GM19324 (cell line): Measurements from ENCODE around the gene CHIT1.

Experiments
- ATAC-seq: cut with Tn5 transposase; IDR thresholded peaks from one replicate; pipeline ENCODE4 v1.9.1; 2021; ENCODE audit warnings: mild to moderate bottlenecking, moderate library complexity; ENCODE audit not compliant: unreplicated experiment, low FRiP score

Gene CHIT1

DNA sequence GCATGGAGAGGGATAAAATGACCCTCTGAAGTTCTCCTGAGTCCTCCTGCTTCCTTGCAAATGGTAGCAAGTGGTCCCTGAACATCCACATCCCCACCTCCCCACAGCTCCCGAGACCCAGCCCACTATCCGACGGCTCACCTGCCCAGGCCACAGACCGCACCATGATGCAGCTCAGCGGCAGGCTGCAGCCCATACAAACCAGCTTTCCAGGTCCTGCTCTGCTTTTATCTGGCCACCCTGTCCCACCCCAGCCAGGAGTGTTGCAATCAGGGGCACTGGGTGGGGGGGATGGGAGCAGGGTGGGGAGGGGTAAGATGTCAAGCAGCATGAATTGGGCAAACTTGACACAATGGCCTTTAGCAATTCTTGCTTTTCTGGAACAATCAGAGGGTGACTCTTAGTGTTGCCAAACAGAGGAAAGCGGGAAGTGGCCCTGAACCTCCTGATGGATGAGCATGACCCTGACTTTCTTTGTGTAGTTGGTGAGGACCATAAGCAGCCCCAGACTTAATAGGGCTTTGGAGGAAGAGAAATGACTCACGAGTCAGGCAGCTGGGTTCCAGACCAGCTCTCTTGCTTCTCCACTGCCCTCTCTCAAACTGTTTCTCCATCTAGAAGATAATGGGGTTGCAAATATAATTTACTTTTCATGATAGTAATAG, at the start of gene CHIT1:
CHIT1 (minus strand) TSS at position 203 of the 665 bp plus-strand sequence; CDS start at position 166, 37 bp downstream.
- no peak for ATAC-seq

DNA sequence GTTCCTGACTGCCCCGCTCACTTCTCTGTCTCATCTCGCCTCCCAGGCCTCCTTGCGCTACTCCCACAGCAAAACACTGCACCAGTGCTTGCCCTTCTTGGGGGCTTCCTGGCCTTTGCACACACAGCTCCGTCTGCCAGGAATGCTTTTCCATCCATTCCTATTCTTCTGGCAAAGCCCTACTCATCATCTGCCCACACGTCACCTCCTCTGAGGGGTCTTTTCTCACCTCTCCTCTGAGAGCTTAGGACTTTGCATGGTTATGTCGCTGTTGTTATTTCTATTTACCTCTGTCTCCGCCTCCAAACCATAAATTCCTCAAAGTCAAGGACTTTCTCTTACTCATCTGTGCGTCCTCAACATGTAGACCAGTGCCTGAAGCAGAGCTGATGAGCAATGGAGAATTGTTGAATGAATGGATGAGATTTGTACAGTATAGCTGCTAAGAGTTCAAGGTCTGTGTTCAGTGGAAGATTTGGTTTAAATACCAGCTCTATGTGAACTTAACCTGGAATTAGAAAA, 49.5 kb upstream of the CHIT1 start:
- no peak for ATAC-seq

DNA sequence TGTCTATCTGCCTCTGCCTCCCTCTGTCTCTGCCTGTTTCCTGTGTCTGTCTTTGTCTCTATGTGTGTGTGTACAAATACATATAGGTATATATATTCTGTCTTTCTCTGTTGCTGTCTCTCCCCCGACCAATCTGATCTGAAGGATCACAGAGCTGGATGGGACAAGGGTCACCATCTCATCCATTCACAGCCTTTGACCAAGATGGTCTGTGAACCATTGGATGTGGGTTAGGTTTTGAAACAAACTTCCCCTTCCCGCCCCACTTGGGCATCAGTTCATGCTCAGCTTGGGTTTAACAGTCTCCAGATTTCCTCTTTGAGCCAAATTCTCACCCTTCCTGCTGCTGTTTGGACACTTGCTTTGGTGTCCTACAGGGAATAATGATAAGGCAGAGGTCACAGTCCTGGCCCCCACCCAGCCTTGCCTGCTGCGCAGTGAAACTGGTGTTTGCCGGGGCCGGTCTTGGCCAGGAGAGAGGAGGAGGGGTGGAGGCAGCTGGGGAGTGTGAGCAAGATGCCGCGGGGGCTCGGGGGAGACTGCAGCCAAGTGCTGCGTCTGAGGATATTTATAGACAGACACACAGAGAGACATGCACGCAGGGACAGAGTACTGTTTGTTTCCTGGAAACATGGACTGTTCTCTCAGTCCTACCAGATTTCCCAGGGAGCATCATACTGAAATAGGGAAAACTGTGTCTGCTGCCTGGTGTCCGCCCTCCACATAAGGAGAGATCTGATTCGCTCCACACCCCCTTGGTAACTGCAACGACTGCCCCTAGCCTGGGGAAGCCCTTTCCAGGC, 48.8 kb upstream of the CHIT1 start:
- ATAC-seq = no peak

DNA sequence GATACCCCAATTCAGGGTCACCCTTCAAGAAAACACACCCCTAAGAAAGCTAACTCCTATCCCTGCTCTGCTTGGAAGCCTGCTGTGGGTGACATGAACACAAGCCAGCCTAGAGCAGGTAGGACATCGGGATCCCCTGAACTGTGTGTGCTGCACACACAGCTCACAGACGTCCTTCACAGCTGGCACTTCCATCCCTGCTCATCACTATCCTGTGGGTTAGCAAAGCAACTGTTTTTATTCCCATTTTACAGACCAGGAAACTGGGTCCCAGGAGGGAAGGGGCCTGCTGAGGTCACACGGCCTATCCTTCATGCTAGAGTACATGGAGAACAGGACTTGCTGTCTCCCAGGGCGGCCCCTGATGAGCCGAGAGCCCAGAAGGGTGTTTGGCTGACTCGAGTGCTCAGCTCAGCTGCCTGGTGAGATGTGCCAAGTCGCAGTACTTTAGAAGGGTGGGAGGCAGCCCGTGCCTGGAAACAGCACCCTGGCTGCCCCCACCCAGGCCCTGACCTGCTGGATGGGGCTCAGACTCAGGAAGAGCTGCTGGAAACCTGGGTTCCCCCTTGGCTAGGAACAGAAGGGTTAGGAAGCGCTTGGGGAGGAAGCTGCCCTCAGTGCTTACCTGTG, 47.6 kb upstream of the CHIT1 start:
- no peak for ATAC-seq

DNA sequence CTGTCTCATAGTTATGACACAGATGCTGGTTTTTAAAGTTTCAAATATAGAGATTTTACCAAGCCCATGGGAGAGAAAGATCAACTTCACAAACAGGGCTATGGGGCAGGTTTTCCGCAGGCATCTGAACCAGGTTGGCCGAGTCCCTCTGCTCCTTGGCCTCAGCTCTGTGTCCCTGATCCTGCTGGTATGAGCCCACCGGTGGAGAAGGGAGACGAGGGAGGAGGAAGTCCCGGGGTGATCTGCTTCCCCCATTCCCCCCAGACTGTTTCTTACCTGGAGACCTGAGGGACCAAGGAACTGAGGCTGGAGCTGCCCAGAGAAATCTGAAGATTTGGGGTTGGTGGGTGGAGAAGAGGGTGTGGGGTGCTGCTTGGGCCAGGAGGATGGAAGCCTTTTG, 46.9 kb upstream of the CHIT1 start:
- no peak for ATAC-seq

DNA sequence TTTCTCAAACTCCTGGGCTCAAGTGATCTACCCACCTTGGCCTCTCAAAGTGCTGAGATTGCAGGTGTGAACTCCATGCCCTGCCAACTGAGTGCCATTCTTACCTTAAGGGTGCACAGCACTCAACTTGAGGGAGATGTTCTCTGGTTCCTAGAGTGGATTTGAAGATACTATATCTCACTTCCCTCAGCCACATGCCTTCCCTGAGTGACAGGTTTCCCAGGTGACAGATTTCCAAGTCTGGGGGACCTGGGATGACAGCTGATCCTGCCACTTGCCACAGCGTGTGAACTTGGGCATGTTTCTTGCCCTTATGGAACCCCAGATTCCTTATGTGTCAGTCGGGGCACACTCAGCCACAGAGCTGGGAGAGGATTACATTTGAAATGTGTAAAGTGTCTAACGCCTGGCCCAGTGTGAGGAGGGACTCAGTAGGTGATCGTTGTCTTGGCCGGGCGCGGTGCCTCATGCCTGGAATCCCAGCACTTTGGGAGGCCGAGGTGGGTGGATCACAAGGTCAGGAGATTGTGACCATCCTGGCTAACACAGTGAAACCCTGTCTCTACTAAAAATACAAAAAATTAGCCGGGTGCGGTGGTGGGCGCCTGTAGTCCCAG, 46.3 kb upstream of the CHIT1 start:
- no peak for ATAC-seq

DNA sequence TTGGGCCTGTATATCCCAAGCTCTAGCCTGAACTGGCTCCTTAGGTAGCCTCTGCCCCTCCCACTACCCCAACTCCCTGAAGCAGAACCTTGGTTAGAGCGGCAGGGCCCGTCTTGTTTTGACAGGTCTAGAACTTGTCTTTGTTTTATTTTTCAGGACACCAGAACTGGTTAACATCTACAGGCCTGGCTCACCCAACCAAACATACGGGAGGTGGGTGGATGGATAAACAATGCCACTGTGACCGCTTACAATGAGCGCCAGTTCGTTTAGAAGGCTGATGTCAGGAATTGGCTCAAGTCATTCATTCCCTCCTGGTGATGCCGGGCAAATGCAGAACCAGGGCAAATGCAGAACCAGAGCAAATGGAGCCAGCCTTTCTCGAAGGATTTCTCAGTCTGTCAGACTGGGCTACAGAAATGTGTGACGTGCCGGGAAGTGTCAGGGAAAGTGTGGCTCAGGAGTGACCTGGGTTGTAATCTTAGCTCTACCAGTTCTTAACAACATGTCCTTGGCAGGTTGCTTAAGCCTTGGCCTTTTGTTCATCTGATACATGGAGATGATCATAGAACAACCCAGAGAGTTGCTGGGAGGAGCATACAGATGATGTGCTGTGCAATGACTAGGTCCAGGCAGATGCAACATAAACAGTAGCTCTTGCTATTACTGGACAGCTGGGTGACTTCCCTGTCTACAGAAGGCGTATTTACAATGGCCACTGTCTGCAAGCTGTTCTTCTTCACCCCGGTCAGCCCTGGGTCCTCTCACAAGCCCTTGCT, 45.3 kb upstream of the CHIT1 start:
- ATAC-seq = no peak

DNA sequence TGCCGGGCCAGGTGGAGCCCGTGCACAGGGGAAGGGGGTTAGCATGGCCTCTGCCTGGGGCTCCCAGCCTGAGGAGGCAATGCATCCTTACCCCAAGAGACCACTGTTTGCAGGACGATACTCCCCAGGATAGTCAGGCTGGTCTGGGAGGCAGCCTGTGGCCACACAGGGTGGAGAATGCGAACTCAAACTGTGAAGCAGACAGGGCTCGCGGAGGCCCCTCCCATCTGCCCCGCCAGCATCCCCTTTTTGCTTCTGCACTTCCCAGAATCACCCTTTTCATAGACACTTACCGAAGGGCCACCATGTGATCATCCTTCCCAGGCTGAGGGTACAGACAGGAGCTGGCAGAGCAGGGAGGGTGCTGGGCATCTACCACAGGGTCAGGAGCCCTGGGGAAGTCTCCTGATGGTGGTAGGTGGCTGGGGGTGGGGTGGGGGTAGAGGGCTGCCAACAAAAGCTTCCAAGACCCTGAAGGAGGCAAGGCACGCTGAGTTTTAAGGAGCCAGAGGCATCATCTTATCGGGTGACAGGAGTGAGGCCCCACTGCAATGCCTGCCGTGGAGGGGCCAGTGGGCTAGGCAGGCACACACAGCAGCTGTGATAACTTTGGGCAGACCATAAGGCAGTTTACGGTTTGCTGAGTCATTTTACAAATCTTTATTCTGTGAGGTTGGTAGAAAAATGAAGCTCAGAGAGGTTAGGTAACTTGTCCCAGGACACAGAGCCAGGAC, 44.6 kb upstream of the CHIT1 start:
- ATAC-seq = peak; percentile 27

DNA sequence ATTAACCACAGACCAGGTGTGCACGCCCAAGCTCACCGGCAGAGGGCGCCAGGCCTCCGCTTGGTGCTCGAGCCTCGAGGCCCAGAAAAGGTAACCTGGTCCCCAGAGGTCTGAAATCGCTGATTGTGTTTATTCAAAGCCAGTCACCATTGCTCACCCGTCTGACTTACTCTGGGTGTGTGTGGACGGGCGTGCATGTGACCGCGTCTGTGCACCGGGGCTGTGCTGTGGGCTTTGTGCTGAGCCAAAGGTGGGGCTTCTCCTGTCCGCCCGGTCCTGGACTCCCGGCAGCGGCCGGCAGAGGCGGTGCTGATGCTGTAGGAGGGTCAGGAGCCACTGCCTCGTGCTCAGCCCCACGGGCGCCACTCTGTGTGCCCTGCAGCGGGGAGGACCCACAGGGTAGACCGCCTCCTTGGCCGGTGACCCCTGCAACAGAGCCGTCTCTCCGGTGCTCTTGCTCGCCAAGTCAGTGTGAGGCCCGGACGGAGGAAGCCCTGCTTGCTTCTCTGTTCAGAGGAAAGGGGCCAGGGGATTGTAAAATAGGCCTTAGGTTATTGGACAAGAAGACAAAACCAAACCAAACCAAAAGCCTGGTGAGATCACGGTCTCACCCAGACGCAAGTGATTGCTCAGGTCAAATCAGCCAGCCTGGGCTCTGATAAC, 43.9 kb upstream of the CHIT1 start:
- peak; percentile 58 for ATAC-seq

DNA sequence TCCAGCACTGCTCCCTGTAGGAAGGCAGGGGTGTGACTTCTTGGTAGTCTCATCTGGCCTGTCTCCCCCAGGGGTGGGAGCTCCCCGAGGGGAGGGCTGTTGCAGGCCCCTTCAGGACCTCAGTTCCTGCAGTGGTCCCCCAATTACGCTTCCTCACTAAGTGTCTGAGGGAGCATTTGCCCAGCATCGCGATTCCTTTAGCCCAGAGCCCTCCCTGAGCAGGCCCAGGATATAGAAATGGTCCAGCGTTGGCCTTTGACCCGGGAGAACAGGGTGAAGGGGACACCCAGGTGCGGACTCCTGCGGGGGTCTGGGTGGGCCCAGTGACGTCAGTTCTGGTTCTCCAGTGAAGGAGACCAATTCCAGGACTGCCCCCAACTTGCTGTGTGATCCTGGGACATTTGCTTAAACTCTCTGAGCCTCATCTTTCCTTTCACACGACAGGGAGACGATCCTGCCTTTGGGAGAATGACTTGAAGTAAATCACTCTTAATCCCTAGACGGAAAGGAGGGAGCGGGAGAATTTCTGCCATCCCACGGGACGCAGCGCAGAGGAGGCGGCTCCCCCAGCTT, 43.2 kb upstream of the CHIT1 start:
- ATAC-seq = no peak

DNA sequence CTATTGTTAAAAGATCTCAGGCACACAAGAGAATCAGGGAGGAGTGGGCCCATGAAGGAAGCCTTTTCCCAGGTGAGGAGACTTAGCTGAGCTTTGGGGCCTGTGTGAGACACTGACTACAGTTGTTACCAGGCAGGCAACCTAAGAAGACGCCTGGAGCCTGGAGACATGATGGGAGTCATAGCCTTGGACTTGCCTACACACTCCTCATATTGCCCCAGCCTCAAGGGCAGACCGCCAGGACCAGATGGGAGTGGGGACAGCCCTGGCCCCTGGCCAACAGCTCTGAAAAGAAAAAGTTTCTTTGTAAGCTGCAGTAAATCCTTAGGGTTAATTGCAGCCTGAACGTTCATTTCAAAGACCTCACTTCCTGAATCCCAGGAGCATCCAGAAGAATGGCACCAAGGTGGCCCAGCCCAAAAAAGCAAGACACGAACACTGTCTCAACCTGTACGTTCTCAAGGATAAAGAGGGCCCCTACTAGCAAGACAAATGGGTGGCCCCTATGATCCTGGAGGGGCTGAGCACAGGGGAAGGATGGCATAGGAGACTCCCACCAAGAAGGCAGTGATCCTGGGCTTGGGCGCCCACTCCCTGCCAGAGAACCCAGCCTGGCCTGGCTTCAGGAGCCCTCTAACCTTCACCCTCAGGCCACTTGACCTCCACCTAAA, 42.6 kb upstream of the CHIT1 start:
- ATAC-seq = no peak

DNA sequence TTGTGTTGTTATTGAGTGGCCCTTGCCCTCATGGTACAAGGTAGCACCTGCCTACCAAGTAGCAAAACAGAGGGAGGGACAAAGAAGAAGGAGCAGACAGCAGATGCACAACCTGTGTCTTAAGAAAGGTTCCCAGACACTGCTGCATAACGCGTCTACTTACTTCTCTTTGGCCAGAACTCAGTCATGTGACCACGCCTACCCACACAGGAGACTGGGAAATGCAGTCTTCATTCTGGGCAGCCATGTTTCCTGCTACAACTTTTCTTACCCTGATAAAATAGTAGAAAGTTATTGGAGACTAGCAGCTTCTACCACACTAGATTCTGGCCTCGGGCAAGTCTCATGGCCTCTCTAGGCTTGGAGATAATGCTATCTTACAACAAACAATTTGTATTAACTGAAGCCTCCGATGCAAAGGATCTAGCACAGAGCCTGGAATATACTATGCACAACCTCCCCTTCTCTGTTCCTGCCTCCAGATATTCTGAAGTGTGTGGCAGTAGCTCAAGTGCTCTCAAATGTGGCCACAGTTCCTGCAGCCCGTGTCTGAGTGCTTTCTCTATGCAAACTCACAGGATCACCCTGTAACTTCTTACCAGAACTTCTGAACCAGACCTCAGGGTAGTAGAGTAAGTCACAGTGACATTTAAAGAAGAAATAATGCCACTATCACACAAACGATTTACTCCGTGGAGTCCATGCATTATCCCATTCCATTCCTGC, 41.7 kb upstream of the CHIT1 start:
- ATAC-seq = no peak

DNA sequence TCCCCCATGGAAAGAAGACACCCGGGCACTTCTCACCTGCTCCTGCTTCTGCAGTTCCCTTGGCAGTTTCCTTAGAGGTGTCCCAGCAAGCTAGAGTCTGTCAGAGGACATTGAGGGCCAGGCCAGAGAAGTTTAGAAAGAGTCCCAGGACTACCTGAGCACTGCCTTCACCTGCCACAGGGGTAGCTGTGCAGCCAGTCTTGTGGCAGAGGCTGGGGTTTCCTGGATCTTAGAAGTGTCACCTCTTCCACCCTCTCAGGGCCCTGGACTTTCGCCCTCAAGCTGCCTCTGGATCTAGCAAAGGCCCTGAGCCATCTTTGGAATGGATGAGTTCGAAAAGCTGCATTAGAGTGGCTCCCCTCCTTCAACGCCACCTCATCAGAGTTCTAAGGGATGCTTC, 41.0 kb upstream of the CHIT1 start:
- ATAC-seq = no peak

DNA sequence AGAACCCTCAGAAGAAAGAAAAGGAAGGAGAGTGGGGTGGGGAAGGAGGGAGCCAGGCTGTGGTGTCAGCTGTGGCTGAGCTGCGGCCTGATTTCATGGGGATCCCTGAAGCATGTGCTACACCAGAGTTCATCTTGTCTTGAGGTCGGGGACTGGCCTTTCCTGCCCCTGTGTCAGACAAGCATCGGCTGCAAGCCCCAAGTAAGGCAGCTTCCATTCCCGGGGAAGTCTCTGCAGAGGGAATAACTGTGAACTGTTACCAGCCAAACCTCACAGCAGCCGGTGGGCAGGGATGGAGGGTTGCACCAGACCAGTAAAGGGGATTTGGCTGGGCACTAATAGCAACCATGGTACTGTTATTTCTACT, 40.2 kb upstream of the CHIT1 start:
- ATAC-seq = no peak

DNA sequence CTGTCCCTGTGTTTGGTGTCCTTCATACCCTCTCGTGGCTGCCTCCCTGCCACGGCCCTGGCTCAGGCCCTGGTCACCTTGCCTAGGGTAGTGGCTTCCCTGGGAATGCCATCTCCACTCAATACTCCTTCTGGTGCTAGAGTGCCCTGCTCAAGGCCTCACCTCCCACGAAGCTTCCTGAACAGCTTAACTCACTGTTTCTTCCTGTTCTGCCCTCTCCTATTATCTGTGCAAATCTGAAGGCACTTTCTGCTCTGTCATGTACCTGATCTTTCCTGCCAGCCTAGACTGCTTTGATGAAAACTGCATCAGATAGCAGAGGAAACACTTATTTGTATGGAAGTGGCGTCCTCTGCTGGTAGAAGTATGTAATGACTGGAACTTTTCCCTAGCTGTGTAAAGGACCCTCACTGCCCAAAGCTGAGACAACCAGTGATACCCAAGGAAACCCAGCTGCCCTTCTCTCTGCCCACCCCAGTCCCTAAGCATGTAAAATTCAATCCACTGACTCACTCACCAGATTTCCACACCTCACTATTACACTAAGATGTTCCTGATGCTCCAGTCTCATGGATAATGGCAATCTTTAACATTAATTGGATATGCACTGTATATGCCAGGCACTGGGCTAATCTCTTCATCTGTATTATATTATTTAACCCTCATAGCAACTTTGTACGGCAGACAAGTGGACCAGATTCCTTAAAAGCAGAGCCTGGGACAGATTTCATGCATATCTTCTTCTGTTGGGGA, 39.6 kb upstream of the CHIT1 start:
- no peak for ATAC-seq

DNA sequence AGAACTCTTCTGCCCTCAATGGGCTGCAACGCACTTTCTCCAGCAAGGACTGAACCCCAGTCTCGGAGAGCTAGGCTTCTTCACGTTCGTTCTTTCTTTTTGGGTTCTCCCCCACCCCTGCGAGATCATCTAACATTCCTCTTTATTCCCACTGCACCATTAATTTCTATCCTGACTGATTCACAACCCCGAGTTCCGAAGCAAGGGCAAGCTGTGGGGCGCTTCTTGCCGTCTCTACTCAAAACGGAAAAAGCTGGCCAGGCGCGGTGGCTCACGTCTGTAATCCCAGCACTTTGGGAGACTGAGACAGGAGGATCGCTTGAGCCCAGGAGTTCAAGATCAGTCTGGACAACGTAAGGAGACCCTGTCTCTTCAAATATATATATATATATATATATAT, 38.4 kb upstream of the CHIT1 start:
- ATAC-seq = no peak

DNA sequence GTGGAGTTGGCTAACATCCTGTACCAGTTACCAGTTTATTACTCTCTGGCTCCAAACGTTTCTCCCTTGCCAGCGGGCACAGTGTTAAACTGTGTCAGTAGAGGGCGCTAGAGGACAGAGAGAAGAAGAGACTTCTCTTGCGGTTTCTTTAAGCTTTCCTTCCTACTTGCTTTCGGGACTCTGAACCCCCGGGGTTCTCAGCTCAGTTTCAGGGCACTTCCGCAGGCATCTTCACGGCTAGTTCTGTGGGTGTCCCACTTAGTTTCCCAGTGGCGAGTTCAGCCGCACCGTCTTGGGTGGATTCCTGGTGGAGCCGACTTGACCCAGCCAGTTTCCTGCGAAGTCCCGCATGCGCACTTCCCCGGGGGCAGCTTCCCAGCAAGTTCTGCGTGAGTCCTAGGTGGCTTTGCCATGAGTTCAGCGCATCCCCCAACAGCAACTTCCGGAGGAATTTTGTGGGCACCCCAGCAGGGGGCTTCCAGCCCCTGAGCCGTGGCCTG, 37.9 kb upstream of the CHIT1 start:
- no peak for ATAC-seq
